Ammon's horn (tissue), 1 donor: Measurements from ENCODE around the gene PIMREG.
A peak's percentile ranks its signal among the peaks of the same experiment; 100 is the strongest.

ENCODE experiments used
- DNase-seq: peaks from one replicate; pipeline ENCODE4 v3.0.0-alpha.2; 2016; ENCODE audit warnings: low spot score

The PIMREG gene

GRCh38 chr17:6437956-6438355 is 6.3 kb upstream of the PIMREG start:
- DNase-seq, result no peak

GRCh38 chr17:6439951-6440350 is 4.3 kb upstream of the PIMREG start:
- no peak for DNase-seq

- no peak for DNase-seq
Observed at GRCh38 chr17:6442775-6443174, 1.5 kb upstream of the PIMREG start.

- peak; percentile 24 for DNase-seq
Observed at GRCh38 chr17:6444571-6445335, 498 bp downstream of the PIMREG start.

- DNase-seq, result no peak
Observed at GRCh38 chr17:6446516-6447100, 2.4 kb downstream of the PIMREG start.

- DNase-seq, result no peak
Observed at GRCh38 chr17:6448473-6448872, 4.2 kb downstream of the PIMREG start.

GRCh38 chr17:6449307-6449706 is 5.1 kb downstream of the PIMREG start:
- DNase-seq, result no peak

- no peak for DNase-seq
Observed at GRCh38 chr17:6450926-6451832, 6.9 kb downstream of the PIMREG start.

- DNase-seq, result no peak
Observed at GRCh38 chr17:6452471-6453266, 8.4 kb downstream of the PIMREG start.

GRCh38 chr17:6453279-6454024 is 9.2 kb downstream of the PIMREG start:
- no peak for DNase-seq

GRCh38 chr17:6454495-6455320 is 10.5 kb downstream of the PIMREG start:
- DNase-seq, result no peak

- DNase-seq, result no peak
Observed at GRCh38 chr17:6455321-6455705, 11.1 kb downstream of the PIMREG start.

GRCh38 chr17:6456321-6456720 is 12.1 kb downstream of the PIMREG start:
- no peak for DNase-seq

- DNase-seq, result no peak
Observed at GRCh38 chr17:6456914-6457687, 12.8 kb downstream of the PIMREG start.

- no peak for DNase-seq
Observed at GRCh38 chr17:6457688-6458459, 13.6 kb downstream of the PIMREG start.

- no peak for DNase-seq
Observed at GRCh38 chr17:6458460-6458950, 14.2 kb downstream of the PIMREG start.

- no peak for DNase-seq
Observed at GRCh38 chr17:6460531-6461161, 16.4 kb downstream of the PIMREG start.

GRCh38 chr17:6461246-6461645 is 17.0 kb downstream of the PIMREG start:
- no peak for DNase-seq
